AG09309 (cell line): Measurements from ENCODE around the gene LIPA.

Experiments used
- DNase-seq: peaks from one replicate; pipeline ENCODE4 v3.0.0-alpha.2; 2010; ENCODE audit warnings: low read depth
- H3K4me3 ChIP-seq: 2 replicates; pipeline ENCODE4 v1.5.1; 2011; ENCODE audit warnings: mild to moderate bottlenecking, low read depth, low read length, moderate library complexity; ENCODE audit not compliant: control insufficient read depth
- CTCF ChIP-seq: IDR thresholded peaks from 2 replicates; pipeline ENCODE4 v1.5.1; 2011; ENCODE audit warnings: mild to moderate bottlenecking, low read depth, low read length, inconsistent platforms; ENCODE audit not compliant: insufficient read depth, control insufficient read depth; ENCODE audit errors: missing control alignments

The LIPA gene

GRCh38 chr10:89210794-89211425 lies 40.7 kb downstream of the LIPA start:
- DNase-seq: no peak
- TF ChIP-seq CTCF: no peak
- no peak overlapping the region for H3K4me3 ChIP-seq

GRCh38 chr10:89209718-89210117 lies 41.9 kb downstream of the LIPA start:
- TF ChIP-seq CTCF: no peak
- no peak overlapping the region for H3K4me3 ChIP-seq
- DNase-seq: no peak

- no peak for TF ChIP-seq CTCF
- no peak for DNase-seq
- peak overlapping the region; percentile 50 for H3K4me3 ChIP-seq
Observed at GRCh38 chr10:89207801-89208551, 43.6 kb downstream of the LIPA start.

GRCh38 chr10:89207181-89207800 lies 44.3 kb downstream of the LIPA start, which contains the start of gene CH25H:
TSS of gene CH25H (minus strand) at chr10:89207317. CDS start at chr10:89207292, 25 bp downstream.
- no peak for DNase-seq
- TF ChIP-seq CTCF: no peak
- peak within 1 kb of the TSS; percentile 50 for H3K4me3 ChIP-seq

- no peak for DNase-seq
- peak; percentile 11 for TF ChIP-seq CTCF
- peak overlapping the region; percentile 50 for H3K4me3 ChIP-seq
Observed at GRCh38 chr10:89206402-89207180, 45.0 kb downstream of the LIPA start.

- no peak for TF ChIP-seq CTCF
- DNase-seq: no peak
- no peak overlapping the region for H3K4me3 ChIP-seq
Observed at GRCh38 chr10:89204621-89205185, 46.9 kb downstream of the LIPA start.
